GM04503 (cell line): ENCODE measurements around the gene OR2V1.
"Not testable (repeated sequence)": the region's sequence is repeated elsewhere in the genome, so short reads cannot be mapped to it uniquely, and the experiment has no call there.

Experiments used
- DNase-seq: peaks from one replicate; pipeline ENCODE4 v3.0.0-alpha.2; 2012; ENCODE audit warnings: low read depth

OR2V1 gene

GRCh38 chr5:181101930-181102674, 28.9 kb downstream of the OR2V1 start:
- DNase-seq, result not testable (repeated sequence)

- DNase-seq, result not testable (repeated sequence)
These were observed 29.8 kb downstream of the OR2V1 start for GRCh38 chr5:181101030-181101641.

- no peak for DNase-seq
These were observed 30.7 kb downstream of the OR2V1 start for GRCh38 chr5:181100121-181100875.

- DNase-seq, result no peak
These were observed 31.3 kb downstream of the OR2V1 start for GRCh38 chr5:181099602-181100086.

- no peak for DNase-seq
These were observed 32.0 kb downstream of the OR2V1 start for GRCh38 chr5:181098762-181099601.

- DNase-seq, result not testable (repeated sequence)
These were observed 33.0 kb downstream of the OR2V1 start for GRCh38 chr5:181097759-181098491.

GRCh38 chr5:181097383-181097753, 33.6 kb downstream of the OR2V1 start:
- DNase-seq, result not testable (repeated sequence)

- not testable (repeated sequence) for DNase-seq
These were observed 34.1 kb downstream of the OR2V1 start for GRCh38 chr5:181096721-181097382.

GRCh38 chr5:181095162-181095561, 35.8 kb downstream of the OR2V1 start:
- not testable (repeated sequence) for DNase-seq

- DNase-seq, result no peak
These were observed 38.5 kb downstream of the OR2V1 start for GRCh38 chr5:181092428-181092827.

- DNase-seq, result no peak
These were observed 42.7 kb downstream of the OR2V1 start for GRCh38 chr5:181088289-181088688.

- DNase-seq, result no peak
These were observed 43.7 kb downstream of the OR2V1 start for GRCh38 chr5:181087309-181087708.

GRCh38 chr5:181086884-181087205, 44.1 kb downstream of the OR2V1 start:
- no peak for DNase-seq

GRCh38 chr5:181086026-181086883, 44.7 kb downstream of the OR2V1 start:
- no peak for DNase-seq

- no peak for DNase-seq
These were observed 46.3 kb downstream of the OR2V1 start for GRCh38 chr5:181084621-181085195.

- DNase-seq, result no peak
These were observed 49.0 kb downstream of the OR2V1 start for GRCh38 chr5:181081989-181082388.

- no peak for DNase-seq
These were observed 54.0 kb downstream of the OR2V1 start for GRCh38 chr5:181076920-181077319.
